ENCODE measurements around the gene CDH23. TPM values are rescaled to one million over a fixed set of nuclear protein-coding genes. Genes with fewer than 3 reads are reported as not detected.
A peak's percentile ranks its signal among the peaks of the same experiment; 100 is the strongest.

The CDH23 gene
- total and polyA plus RNA-seq, 9 of the 15 experiments (the other 6 are each of a cell fraction or from before 2014, with no cell fraction given): 0.18 to 1.2 (median 0.47) TPM

GRCh38 chr10:71632896-71633600 is 236.3 kb downstream of the CDH23 start (continued):
- TF ChIP-seq DACH1 (IDR thresholded peaks at IDR 0.05; ENCODE audit: partially characterized antibody): peak; percentile 52
- no peak for TF ChIP-seq KDM1A (IDR thresholded peaks at IDR 0.05)
- peak; percentile 45 to 78; a peak in 2 of 4 replicates for TF ChIP-seq RCOR1 (IDR thresholded peaks at IDR 0.05; ENCODE audit: borderline replicate concordance in 1 of 2, low read depth in 2 of 2, low read length in 2 of 2)
- no peak for TF ChIP-seq ZNF277 (CRISPR knock-in tag; IDR thresholded peaks at IDR 0.05; ENCODE audit: borderline replicate concordance)
- no peak for TF ChIP-seq HMG20B (CRISPR knock-in tag; IDR thresholded peaks at IDR 0.05)
- TF ChIP-seq HOMEZ (CRISPR knock-in tag; IDR thresholded peaks at IDR 0.05): no peak
- no peak for TF ChIP-seq CBX5 (IDR thresholded peaks at IDR 0.05; ENCODE audit: borderline replicate concordance, low read depth)
- TF ChIP-seq TAF9B (IDR thresholded peaks at IDR 0.05; ENCODE audit: partially characterized antibody): no peak
- no peak for TF ChIP-seq ZNF3 (CRISPR knock-in tag; IDR thresholded peaks at IDR 0.05)
- TF ChIP-seq NBN (IDR thresholded peaks at IDR 0.05; ENCODE audit: low read depth): no peak
- TF ChIP-seq ZNF780A (CRISPR knock-in tag; IDR thresholded peaks at IDR 0.05): no peak
- TF ChIP-seq TRIM25 (IDR thresholded peaks at IDR 0.05; ENCODE audit: borderline replicate concordance): no peak
- no peak; the same call in 1 of the 2 replicates for TF ChIP-seq FOXJ3 (CRISPR knock-in tag; IDR thresholded peaks at IDR 0.05)
- no peak for TF ChIP-seq USF1 (CRISPR knock-in tag; IDR thresholded peaks at IDR 0.05)
- no peak for TF ChIP-seq ELK1 (CRISPR knock-in tag; IDR thresholded peaks at IDR 0.05)
- TF ChIP-seq SMARCB1 (IDR thresholded peaks at IDR 0.05; ENCODE audit: insufficient read length, low read depth): no peak
- no peak for TF ChIP-seq ETS2 (tag; IDR thresholded peaks at IDR 0.05; ENCODE audit: borderline replicate concordance, poor library complexity, severe bottlenecking)
- no peak for TF ChIP-seq MITF (IDR thresholded peaks at IDR 0.05)
- peak; percentile 89 for TF ChIP-seq MXI1 (IDR thresholded peaks at IDR 0.05; ENCODE audit: low read depth, low read length)
- no peak for TF ChIP-seq PTRF (tag; IDR thresholded peaks at IDR 0.05)
- peak; percentile 50 for TF ChIP-seq TBP (optimal IDR thresholded peaks at IDR 0.05; ENCODE audit: low read depth, low read length)
